SW 1271 (cell line): ENCODE data around the gene PIH1D2.
"Not testable (repeated sequence)": the region's sequence is repeated elsewhere in the genome, so short reads cannot be mapped to it uniquely, and the experiment has no call there.

Source experiments
- DNase-seq, 2 experiments: peaks; one replicate each; lab custom pipeline; 2025; lab: John Stamatoyannopoulos, UW

The PIH1D2 gene

DNA sequence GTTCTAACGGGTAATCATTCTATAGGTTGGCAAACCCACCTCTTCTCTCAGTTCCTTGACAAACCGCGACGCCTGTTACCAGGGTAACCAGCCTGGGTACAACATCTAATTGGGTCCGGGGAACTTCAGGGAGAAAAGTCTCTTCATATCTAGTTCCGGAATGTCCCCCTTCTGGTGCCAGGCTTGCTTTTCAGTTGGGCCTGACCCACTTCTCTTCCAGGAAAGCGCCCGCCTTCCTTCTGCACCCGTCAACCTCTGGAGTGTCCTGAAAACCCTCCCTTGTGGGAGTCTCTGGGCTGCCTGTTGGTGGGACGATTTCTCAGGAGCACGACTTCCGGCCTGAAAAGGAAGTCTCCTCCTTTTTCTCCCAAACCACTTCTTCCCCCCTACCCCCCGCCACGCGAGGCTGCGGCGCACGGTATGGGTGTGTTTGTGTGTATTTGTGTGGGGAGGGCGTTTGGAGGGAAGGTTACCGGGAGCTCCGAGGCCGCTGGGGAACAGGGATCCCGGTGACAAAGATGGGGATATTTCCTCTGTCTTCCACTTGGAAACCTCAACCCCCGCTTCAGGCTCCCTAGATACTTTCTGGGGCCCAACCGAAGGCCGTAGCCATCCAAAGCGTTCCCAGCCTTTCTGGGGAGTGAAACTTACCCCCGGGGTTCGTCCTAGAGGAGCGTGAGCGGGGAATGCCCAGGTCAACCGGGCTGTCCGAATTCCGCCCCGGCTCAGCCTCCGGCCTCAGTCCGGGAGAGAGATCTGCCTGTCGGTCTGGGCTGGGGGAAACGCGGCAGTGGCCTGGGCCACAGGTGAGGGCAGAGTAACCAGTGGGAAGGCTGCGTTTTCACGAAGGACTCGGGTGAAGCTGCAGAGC is at the start of gene PIH1D2, which contains the start of gene NKAPD1:
Gene PIH1D2 (minus strand): TSS at position 77 of the 871 bp plus-strand sequence. CDS start 843 bp downstream, outside the sequence.
Gene NKAPD1 (plus strand): TSS at position 359 of the 871 bp plus-strand sequence. CDS start 1,276 bp downstream, outside the sequence.
- peak; percentile 91 to 99 for DNase-seq

GRCh38 chr11:112123129-112123528 is 49.3 kb upstream of the PIH1D2 start:
- no peak for DNase-seq

DNA sequence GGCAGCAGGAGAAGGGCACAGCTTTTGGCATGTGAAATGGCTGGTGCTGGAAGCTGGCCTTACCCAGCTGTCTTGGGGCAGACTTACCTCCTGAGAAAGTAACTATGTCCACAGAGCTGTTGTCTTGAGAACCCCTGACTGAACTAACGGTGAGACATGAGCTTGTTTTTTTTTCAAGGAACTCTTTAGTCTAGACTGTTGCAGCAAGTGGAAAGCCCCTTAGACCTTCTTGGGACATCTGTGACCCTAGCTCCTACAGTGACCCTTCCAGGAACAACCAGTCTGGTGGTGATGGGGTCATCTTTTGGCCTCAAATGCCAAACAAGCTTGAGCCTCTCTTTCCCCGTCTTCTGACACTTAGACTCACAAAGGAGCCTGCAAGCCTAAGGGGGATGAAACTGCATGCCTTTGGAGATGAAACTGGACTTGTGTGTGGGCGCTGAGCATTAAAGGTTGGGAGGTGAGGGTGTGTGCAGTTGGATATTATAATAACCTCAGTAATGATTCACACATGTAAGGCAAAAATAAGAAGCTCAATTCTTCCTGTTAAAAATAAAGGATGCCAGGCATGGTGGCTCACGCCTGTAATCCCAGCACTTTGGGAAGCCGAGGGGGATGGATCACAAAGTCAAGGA is 48.3 kb upstream of the PIH1D2 start:
- DNase-seq, result no peak

GRCh38 chr11:112118176-112118575 is 44.4 kb upstream of the PIH1D2 start:
- no peak for DNase-seq

GRCh38 chr11:112115386-112115785 is 41.6 kb upstream of the PIH1D2 start:
- DNase-seq, result no peak

GRCh38 chr11:112114460-112114859 is 40.6 kb upstream of the PIH1D2 start:
- no peak for DNase-seq

GRCh38 chr11:112113539-112114457 is 40.0 kb upstream of the PIH1D2 start:
- peak; percentile 58 to 92 for DNase-seq

DNA sequence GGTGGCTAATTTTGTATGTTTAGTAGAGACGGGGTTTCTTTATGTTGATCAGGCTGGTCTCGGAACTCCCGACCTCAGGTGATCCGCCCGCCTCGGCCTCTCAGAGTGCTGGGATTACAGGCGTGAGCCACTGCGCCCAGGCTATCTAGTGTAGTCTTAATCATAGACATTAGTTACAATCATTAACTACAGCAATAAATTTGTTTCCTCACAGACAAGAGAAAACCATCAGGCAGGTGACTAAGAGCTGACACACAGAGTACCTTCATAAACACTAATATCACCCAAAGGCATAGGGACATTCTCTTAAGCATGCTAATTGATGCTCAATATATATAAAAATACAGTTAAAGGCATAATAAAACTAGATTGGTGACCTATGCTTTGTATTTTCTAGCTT is 32.3 kb upstream of the PIH1D2 start:
- no peak for DNase-seq

DNA sequence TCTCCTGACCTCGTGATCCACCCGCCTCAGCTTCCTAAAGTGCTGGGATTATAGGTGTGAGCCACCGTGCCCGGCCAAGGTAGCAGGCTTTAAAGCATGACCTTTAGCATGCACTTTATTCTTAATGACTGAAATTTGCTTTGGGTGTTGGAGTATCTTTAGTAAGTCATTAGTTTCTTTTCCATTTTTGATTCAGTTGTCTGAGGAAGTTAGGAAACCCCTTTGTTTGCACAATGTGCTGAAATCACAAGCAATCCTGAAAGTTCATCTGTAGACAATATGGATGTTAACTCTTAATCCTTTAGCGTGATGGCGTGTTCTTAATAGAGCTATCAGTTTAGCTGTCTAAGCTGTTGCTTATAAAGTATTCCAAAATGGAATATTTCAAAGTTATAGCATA is 29.6 kb upstream of the PIH1D2 start:
- DNase-seq, result no peak

GRCh38 chr11:112100462-112100861 is 26.6 kb upstream of the PIH1D2 start:
- DNase-seq, result no peak

GRCh38 chr11:112097734-112098528 is 24.1 kb upstream of the PIH1D2 start:
- no peak for DNase-seq

- DNase-seq, result no peak
These were observed 22.4 kb upstream of the PIH1D2 start for GRCh38 chr11:112096194-112096593.

DNA sequence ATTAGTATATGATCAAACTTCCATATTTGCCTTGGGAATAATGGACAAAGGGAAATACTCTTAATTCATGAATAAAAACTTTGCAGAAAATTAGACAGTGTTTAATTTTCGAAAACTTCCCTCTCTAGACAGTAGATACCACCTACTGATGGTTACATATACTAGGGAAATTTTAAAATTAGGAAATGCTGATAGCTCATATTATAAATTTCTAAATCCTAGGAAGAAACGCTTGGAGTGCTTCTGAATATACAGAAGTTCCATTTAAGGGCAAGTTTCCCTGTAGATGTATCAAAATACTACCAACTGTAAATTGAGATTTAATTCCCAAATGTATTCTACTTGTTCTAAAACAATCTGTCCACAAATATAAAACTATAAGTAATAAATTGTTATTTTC is 21.5 kb upstream of the PIH1D2 start:
- DNase-seq, result not testable (repeated sequence)

DNA sequence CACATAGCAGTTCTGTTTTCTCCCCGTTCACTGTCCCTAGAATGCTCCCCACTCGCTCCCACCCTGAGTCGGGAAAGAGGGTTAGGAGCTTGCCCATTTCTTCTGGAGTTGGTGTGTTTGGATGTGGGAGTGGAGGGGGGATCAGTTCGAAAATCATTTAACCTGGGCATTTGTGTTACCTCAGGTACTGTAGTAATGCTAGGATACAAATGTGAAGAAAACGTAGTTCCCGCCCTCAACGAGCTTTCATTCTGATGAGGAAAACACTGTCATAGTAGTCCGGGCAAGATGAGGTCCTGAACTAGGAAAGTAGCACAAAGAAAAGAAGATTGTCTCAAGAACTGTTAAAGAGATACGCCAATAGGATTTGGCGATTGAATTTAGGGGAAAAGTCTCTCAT is 13.4 kb upstream of the PIH1D2 start:
- no peak for DNase-seq

DNA sequence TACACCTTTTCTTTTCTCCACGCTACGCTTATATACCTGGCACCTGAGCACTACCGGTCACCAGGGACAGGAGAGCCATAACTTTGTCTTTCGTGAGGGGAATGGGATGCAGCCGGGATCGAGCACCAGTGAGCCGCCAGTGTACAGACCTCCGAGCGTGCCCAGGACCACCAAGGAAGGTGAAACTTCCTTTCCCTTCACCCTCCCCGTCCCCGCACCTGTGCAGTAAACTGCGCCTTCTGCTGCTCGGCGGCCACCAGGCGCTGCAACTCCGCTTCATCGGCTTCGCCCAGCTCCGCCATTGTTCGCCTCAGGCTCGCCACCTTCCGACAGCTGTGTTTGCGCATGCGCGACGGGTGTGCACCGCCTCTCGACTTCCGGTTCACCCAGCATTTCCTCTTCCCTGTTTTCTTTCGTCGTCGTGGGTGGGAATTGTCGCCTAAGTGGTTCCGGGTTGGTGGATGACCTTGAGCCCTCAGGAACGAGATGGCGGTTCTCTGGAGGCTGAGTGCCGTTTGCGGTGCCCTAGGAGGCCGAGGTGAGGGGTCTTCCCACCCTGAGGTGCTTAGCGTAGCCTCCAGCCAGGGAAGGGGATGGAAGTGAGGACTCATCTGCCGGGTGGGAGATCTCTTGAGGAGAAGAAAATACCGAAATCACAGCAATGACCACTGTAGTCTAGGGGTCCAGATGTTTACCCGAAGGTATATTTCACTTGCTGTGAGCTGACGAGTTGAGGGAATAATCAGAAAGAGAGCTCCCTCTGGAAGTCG is 12.8 kb upstream of the PIH1D2 start, which contains the start of the genes SDHD and TIMM8B:
Gene SDHD (plus strand): TSS at position 452 of the 770 bp plus-strand sequence. CDS start 35 bp downstream, at position 487.
Gene TIMM8B (minus strand): TSS at position 335 of the 770 bp plus-strand sequence. CDS start 33 bp downstream, at position 302.
- peak; percentile 96 to 100 for DNase-seq

DNA sequence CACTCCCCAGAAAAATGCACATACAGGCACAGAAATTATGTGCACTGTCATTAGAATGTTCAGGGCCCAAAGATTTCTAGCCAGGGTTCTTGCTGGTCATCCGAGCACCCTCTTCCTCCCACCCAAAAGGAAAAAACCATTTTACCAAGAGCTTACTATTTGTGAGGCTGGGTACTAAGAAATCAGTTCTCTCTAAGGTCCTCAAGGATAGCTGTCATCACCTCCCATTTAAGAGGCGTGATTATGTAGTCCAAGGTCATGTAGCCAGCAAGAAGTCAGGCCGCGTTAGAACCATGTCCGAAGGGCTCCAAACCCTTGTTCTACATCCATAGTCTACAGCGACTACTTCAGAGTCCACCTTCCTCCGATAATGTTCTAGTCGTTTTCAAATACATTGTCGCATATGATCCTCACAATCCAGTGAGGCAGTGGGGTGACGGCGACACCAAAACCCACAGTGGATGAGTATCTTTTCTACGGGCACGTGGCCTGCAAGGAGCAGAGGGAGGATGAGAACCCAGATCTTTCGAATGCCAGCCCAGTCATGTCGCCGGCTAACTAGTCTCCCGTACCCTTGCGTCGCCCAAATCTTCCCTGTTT is 12.1 kb upstream of the PIH1D2 start:
- peak in 1 of 2 experiments; percentile 62 for DNase-seq

DNA sequence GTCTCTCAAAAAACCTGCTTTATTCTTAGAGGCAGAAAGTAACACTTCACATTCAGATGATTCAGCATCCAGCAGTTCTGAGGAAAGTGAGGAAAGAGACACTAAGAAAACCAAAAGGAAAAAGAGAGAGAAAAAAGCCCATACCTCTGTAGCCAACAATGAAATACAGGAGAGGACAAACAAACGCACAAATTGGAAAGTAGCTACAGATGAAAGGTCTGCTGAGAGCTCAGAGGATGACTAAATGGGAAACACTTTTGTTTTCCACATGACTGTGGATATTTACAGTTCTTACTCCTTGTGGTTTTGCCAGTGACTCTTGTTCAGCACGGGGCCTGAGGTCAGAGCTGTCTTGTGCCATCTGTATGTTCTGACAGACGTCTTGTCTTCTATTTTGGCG is 8.9 kb upstream of the PIH1D2 start:
- DNase-seq, result no peak

GRCh38 chr11:112062923-112063322 is 10.9 kb downstream of the PIH1D2 start:
- no peak for DNase-seq

- no peak for DNase-seq
These were observed 15.7 kb downstream of the PIH1D2 start for GRCh38 chr11:112058103-112058502.

GRCh38 chr11:112057170-112057569 is 16.6 kb downstream of the PIH1D2 start:
- DNase-seq, result no peak
